T follicular helper cell (primary cell): Measurements from ENCODE around the gene ZNF408.

Experiments used
- DNase-seq: peaks from one replicate; pipeline ENCODE4 v3.0.0-alpha.2; 2020; ENCODE audit warnings: low read depth

ZNF408 gene

GRCh38 chr11:46727952-46728658 lies 27.3 kb downstream of the ZNF408 start:
- no peak for DNase-seq

GRCh38 chr11:46728659-46729040 lies 27.8 kb downstream of the ZNF408 start:
- no peak for DNase-seq

- DNase-seq: no peak
Measured at GRCh38 chr11:46729110-46730027, 28.5 kb downstream of the ZNF408 start.

DNA sequence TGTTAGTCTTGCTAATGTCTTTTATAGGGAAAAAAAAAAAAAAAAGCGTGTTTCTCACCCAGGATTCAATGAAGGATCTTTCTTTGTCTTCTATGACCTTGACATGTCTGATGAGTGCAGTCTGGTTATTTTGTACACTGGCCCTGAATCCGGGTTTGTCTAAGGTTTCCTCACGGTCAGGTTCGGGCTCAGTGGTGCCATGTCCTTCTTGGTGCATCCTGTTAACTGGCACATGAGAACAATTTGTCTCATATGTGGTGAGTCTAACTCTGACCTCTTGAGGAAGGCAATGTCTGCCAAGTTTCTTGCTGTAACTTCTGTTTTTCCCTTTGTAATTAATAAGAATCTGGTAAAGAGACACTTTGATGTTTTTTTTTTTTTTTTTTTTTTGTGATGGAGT lies 30.7 kb downstream of the ZNF408 start:
- no peak for DNase-seq

DNA sequence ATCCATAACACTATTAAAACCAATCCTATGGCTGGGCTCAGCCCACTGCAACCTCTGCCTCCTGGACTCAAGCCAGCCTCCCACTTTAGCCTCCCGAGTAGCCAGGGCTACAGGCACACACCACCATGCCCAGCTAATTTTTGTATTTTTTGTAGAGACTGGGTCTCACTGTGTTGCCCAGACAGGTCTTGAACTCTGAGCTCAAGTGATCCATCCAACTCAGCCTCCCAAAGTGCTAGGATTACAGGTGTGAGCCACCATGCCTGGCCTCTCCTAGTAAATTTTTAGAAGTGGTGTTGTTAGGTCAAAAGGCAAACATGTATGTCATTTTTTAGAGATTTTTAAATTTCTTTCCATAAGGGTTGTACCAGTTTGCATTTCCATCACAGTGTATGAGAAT lies 32.4 kb downstream of the ZNF408 start:
- no peak for DNase-seq

GRCh38 chr11:46736146-46736545 lies 35.3 kb downstream of the ZNF408 start:
- no peak for DNase-seq

DNA sequence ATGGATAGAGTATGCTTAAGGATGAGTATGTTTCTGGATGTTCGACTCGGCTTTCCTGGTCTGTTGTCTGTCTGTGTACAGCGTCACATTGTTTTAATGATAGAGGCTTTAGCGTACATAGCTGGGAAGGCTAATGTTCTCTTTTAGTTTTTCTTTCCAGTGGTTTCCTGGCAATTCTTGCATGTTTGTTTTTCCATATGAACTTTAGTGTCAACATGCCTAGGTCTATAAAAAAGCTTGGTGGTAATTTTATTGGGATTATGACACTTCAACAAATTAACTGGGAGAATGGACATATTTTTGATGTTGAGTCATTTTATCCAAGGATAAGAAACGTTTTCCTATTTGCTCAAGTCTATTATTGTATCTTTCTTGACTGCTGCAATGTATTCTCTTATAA lies 35.8 kb downstream of the ZNF408 start:
- DNase-seq: no peak

DNA sequence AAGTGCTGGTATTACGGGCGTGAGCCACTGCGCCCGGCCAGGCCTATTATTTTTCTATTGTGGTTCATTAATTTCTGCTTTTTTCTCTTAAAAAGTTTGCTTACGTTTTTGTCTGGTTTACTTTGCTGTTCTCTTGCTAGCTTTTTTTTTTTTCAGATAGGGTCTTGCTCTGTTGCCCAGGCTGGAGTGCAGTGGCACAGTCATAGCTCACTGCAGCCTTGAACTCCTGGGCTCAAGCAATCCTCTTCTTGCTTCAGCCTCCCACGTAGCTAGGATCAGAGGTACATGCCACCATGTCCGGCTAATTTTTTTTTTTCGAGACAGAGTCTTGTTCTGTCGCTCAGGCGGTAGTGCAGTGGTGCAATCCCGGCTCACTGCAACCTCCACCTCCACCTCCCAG lies 36.9 kb downstream of the ZNF408 start:
- no peak for DNase-seq

- no peak for DNase-seq
Measured at GRCh38 chr11:46738887-46739286, 38.1 kb downstream of the ZNF408 start.

DNA sequence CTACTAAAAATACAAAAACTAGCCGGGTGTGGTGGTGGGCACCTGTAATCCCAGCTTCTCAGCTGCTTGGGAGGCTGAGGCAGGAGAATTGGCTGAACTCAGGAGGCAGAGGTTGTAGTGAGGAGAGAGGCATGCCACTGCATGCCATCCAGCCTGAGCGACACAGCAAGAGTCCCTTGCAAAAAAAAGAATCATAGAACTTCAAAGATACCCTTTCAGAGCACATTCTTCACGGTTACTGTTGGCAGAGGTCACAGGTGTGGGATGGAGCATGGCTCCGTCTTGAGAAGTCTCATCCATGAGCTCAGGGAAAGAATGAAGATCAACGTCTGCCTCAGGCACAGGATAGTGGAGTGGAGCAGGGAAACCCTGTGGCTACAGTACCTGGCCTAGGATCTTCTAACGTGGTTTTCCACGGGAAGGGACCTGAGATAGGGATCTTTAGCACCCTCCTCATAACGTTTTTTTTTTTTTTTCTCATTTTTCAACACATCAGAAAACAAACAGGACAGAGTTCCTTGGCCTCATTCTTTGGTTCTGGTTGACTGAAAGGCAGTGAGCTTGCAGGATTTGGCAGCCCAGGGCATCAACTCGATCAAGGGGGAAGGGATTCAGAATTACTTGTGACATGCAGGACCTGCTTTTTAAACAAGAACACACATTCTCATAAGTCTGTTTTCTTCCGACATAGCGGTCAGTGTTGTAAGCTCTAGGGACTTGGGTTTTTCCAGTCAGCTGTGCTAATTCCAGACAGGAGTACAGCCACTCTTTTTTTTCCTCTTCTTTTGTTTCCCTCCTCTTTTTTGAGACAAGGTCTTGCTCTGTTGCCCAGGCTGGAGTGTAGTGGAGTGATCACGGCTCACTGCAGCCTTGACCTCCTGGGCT lies 41.0 kb downstream of the ZNF408 start:
- no peak for DNase-seq

- DNase-seq: no peak
Measured at GRCh38 chr11:46743043-46743442, 42.2 kb downstream of the ZNF408 start.

DNA sequence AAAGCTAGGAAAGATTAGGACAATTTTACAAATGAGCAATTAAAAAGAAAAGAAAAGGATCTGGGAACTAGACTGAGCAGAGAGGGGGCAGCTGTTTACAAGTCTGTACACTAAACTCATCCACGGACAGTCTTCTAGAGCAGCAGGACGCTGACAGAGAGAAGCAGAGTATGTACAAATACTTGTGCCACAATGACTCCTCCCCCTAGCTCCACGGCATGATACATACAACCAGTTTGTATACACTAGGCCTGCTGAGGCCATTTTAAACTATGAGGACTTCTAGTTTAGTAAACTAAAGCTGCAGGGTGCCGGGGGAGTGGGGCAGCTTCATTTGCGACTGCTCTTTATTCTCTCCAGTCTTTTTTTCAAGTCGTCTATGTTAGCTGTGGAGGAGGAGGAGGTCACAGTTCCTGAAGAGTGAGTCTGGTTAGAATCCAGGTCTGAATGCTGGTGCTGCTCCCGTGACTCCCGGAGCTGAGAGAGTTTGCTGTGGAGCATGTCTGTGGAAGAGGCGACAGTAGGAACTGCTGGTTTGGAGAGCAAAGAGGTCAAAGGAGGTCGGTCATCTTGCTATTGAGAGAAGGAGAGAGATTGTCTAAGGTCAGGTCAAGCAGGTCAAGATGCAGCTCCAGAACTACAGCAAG lies 43.0 kb downstream of the ZNF408 start:
- DNase-seq: no peak

DNA sequence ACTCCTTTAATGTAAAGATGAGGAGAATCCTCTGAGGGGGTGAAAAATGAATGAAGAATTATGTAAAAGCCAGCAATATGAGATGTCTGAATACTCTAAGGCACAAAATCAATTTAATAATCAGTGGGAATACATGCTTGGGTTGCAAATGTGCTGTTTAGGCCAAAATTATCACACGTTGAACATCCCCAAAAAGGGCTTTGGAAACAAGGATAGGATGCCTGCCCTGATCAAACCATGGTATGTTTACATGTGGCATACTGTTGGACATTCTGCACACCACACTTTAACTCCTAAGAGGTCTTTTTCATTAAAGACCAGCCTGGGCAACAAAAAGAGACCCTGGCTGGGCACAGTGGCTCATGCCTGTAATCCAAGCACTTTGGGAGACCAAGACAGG lies 44.5 kb downstream of the ZNF408 start:
- no peak for DNase-seq

DNA sequence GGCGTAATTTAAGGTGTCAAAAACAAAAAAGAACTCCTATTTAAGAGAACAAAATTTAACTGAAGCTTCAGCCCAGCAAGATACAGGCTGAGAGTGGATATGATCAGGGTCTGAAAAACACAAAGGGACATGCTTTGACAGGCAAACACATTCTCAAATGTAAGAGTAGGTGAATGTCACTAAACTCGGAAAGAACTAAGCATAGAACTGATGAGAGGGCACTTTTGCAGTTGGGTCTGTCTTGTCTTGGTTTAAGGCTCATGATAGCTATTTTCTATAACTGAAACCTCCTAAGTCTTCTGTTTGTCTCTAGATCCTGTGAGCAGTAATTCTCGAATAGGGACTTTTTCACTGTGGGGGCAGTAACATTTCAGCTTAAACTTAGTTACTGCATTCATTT lies 45.2 kb downstream of the ZNF408 start:
- no peak for DNase-seq

GRCh38 chr11:46747150-46747549 lies 46.3 kb downstream of the ZNF408 start:
- DNase-seq: no peak
